Tibial artery (tissue), 4 donors: ENCODE data around the gene ST7L.

Experiments used
- DNase-seq, 2 donors: peaks; one replicate each; pipeline ENCODE4 v3.0.0-alpha.2; 2019
- H3K27ac ChIP-seq, 2 donors: fragments of 200-600 bp; sonication (generic) in 1 of 2; 1 replicate in 1 of 2; 2 replicates in 1 of 2; pipeline ENCODE4 v1.5.1; 2018 to 2019; ENCODE audit warnings: mild to moderate bottlenecking in 1 of 2
- H3K27me3 ChIP-seq, 2 donors: fragments of 200-600 bp; sonication (generic) in 1 of 2; one replicate each; pipeline versions ENCODE4 v1.5.1 to v1.6.0; 2016 to 2019
- H3K36me3 ChIP-seq, 3 donors: fragments of 200-600 bp; sonication (generic) in 2 of 3; one replicate each; pipeline ENCODE4 v1.5.1; 2016 to 2019; ENCODE audit warnings: mild to moderate bottlenecking in 2 of 3
- H3K4me1 ChIP-seq, 4 donors: fragments of 200-600 bp; sonication (generic) in 2 of 4; 1 replicate in 3 of 4; 2 replicates in 1 of 4; pipeline ENCODE4 v1.5.1; 2016 to 2019
- H3K4me3 ChIP-seq, 2 donors: fragments of 200-600 bp; sonication (generic) in 1 of 2; 1 replicate in 1 of 2; 2 replicates in 1 of 2; pipeline ENCODE4 v1.5.1; 2018 to 2019; ENCODE audit warnings: mild to moderate bottlenecking in 2 of 2
- H3K9me3 ChIP-seq, 3 donors: fragments of 200-600 bp; sonication (generic) in 1 of 3; one replicate each; pipeline ENCODE4 v1.5.1; 2016 to 2019
- intact Hi-C: fragments of 100-400 bp; cut with DNase I; formaldehyde crosslinking; loops from one replicate; pipeline ENCODE4 v1.15.0; 2023; ENCODE audit warnings: low total_unique reads
- TF ChIP-seq, protein P1 (sequence below), 2 experiments: fragments of 200-600 bp in 1 of 2; fragments of 450-650 bp in 1 of 2; IDR thresholded peaks; one replicate each; pipeline ENCODE4 v1.5.1; 2017 to 2019; ENCODE audit warnings: antibody characterized with exemption in 2 of 2, mild to moderate bottlenecking in 1 of 2, moderate library complexity in 1 of 2

ST7L gene

DNA sequence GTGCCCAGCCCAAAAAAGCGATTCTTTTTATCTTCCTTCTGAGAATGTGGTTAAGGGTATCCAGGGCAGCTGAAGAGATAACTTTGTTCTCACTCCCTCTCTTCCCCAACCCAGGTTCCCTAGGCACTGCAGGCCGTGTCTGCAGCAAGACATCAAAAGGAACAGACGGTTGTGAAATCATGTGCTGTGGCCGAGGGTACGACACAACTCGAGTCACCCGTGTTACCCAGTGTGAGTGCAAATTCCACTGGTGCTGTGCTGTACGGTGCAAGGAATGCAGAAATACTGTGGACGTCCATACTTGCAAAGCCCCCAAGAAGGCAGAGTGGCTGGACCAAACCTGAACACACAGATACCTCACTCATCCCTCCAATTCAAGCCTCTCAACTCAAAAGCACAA, 98.8 kb downstream of the ST7L start:
- no peak overlapping the region for H3K27ac ChIP-seq
- intact Hi-C loops, result no loop called here
- no peak for DNase-seq
- H3K4me3 ChIP-seq, result no peak overlapping the region
- no peaks in the 10 kb centered on the region for H3K4me1 ChIP-seq
- TF ChIP-seq, protein P1, sequence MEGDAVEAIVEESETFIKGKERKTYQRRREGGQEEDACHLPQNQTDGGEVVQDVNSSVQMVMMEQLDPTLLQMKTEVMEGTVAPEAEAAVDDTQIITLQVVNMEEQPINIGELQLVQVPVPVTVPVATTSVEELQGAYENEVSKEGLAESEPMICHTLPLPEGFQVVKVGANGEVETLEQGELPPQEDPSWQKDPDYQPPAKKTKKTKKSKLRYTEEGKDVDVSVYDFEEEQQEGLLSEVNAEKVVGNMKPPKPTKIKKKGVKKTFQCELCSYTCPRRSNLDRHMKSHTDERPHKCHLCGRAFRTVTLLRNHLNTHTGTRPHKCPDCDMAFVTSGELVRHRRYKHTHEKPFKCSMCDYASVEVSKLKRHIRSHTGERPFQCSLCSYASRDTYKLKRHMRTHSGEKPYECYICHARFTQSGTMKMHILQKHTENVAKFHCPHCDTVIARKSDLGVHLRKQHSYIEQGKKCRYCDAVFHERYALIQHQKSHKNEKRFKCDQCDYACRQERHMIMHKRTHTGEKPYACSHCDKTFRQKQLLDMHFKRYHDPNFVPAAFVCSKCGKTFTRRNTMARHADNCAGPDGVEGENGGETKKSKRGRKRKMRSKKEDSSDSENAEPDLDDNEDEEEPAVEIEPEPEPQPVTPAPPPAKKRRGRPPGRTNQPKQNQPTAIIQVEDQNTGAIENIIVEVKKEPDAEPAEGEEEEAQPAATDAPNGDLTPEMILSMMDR (IDR thresholded peaks at IDR 0.05), result no peak
- H3K27me3 ChIP-seq, result no peaks in the 10 kb centered on the region
- H3K9me3 ChIP-seq, result no peaks in the 10 kb centered on the region
- peaks cover 11 to 38% (median 16%) of the 10 kb centered on the region in 3 donors for H3K36me3 ChIP-seq

DNA sequence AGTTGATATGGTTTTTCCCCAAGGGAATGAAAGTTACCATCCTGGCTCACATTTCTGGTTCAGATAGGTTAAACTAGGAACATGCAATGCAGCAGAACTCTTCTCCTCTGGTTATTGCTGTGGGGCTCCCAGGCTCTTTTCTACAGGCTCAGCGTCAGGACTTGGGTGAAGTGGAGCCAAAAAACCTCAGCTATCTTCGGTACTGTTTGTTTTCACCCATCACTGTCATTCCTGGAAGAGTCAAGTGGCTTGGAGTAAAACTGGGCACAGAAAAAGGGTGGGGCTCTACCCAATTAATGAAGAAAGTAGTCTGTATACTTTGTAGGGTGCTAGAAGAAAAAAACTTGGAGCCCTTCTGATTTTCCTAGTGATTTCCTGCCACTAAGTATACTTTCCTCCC, 100.8 kb downstream of the ST7L start:
- no peaks in the 10 kb centered on the region for H3K4me1 ChIP-seq
- H3K36me3 ChIP-seq, result peaks cover 3 to 26% (median 11%) of the 10 kb centered on the region in 3 donors
- TF ChIP-seq, protein P1 (IDR thresholded peaks at IDR 0.05), result no peak
- H3K4me3 ChIP-seq, result no peak overlapping the region
- no peak overlapping the region for H3K27ac ChIP-seq
- H3K27me3 ChIP-seq, result no peaks in the 10 kb centered on the region
- no peaks in the 10 kb centered on the region for H3K9me3 ChIP-seq
- DNase-seq, result no peak
- intact Hi-C loops, result no loop called here

DNA sequence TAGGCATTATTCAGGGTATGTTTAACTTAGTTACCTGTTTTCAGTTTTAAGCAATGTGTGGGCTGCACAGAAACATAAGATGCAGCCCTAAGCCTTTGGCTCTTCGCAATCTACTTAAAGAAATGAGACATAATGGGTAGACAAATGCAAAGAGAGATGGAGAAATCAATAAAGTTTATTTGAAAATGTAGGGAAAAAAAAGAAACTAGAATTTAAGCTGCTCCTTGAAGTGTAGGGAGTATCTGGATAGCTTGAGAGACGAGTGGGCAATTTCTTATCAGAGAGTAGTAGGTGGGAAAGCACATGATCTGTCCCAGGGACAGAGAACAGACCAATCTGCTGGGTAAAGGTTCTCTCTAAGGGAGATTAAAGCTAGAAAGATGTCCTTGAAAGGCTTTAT, 101.3 kb downstream of the ST7L start:
- Histone ChIP-seq H3K4me3 (no peak overlapping the region), H3K27ac (no peak overlapping the region)

DNA sequence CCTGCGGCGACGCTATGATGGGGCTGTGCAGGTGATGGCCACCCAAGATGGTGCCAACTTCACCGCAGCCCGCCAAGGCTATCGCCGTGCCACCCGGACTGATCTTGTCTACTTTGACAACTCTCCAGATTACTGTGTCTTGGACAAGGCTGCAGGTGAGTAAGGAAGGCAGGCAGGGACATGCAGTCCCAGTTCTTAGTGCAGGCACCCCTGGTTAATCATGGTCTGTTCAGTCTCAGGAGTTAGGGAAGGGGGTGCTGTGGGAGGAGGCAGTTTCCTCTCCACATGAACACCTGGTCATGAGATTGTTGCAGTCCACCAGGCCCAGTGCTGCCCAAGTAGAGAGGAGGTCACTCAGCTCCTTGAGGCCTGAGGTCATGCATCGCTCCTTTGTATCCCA, 101.7 kb downstream of the ST7L start:
- DNase-seq, result no peak
- H3K36me3 ChIP-seq, result peaks cover 0 to 17% (median 11%) of the 10 kb centered on the region in 3 donors
- H3K4me3 ChIP-seq, result no peak overlapping the region
- intact Hi-C loops, result no loop called here
- H3K9me3 ChIP-seq, result no peaks in the 10 kb centered on the region
- TF ChIP-seq, protein P1 (IDR thresholded peaks at IDR 0.05), result no peak
- H3K27ac ChIP-seq, result no peak overlapping the region
- H3K27me3 ChIP-seq, result no peaks in the 10 kb centered on the region
- no peaks in the 10 kb centered on the region for H3K4me1 ChIP-seq

More for the DNA sequence above, 101.3 kb downstream of the ST7L start:
- peaks cover 0 to 21% (median 11%) of the 10 kb centered on the region in 3 donors for H3K36me3 ChIP-seq
- TF ChIP-seq, protein P1 (IDR thresholded peaks at IDR 0.05), result no peak
- intact Hi-C loops, result no loop called here
- no peaks in the 10 kb centered on the region for H3K9me3 ChIP-seq
- H3K4me1 ChIP-seq, result no peaks in the 10 kb centered on the region
- no peak for DNase-seq
- no peaks in the 10 kb centered on the region for H3K27me3 ChIP-seq

DNA sequence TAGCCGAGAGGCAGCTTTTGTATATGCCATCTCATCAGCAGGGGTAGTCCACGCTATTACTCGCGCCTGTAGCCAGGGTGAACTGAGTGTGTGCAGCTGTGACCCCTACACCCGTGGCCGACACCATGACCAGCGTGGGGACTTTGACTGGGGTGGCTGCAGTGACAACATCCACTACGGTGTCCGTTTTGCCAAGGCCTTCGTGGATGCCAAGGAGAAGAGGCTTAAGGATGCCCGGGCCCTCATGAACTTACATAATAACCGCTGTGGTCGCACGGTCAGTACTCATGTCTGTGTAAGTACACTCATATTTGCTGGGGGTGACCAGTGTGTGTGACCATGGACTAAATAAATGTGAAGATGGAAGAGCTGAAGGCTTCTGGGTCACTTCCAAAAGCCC, 102.8 kb downstream of the ST7L start:
- Histone ChIP-seq H3K27me3 (no peaks in the 10 kb centered on the region), H3K4me3 (no peak overlapping the region), H3K36me3 (peaks cover 0 to 13% (median 11%) of the 10 kb centered on the region in 3 donors), H3K4me1 (no peaks in the 10 kb centered on the region), H3K27ac (no peak overlapping the region), H3K9me3 (no peaks in the 10 kb centered on the region)
- TF ChIP-seq, protein P1 (IDR thresholded peaks at IDR 0.05), result no peak
- intact Hi-C loops, result no loop called here
- no peak for DNase-seq
